Measurements from ENCODE around the gene TMEM181. TPM values are rescaled to one million over a fixed set of nuclear protein-coding genes. Genes with fewer than 3 reads are reported as not detected.

The TMEM181 gene
- polyA plus RNA-seq, 2 of the 4 experiments (the other 2 are of a cell fraction), result 11.6 to 21.1 TPM

GRCh38 chr6:158565482-158566040 is 5.7 kb downstream of the TMEM181 start:
- TF ChIP-seq CBX2 (IDR thresholded peaks at IDR 0.05; ENCODE audit: borderline replicate concordance, low read depth) (no peak), FOSL2 (IDR thresholded peaks at IDR 0.05) (no peak), FOSL2 (CRISPR knock-in tag; IDR thresholded peaks at IDR 0.05) (no peak)
- H3K4me1 ChIP-seq, result peaks cover 13% of the 10 kb centered on the region; the same call in 2 of the 3 replicates
- no peak for FAIRE-seq
- POLR2A ChIA-PET, result no interaction called here
- DNase-seq (ENCODE audit: low read depth in 1 of 2, low spot score in 1 of 2), result no peak
- WGBS (ENCODE audit: missing lambda C conversion rate), result 89% methylated on average over 14 of the region's 14 CpGs
- H3K4me3 ChIP-seq, result no peak overlapping the region
- CTCF ChIA-PET, result interaction anchor here (1.0 kb wide), 1 partner anchor 345 kb away, joined by 3 read pairs; no protein-coding TSS in a partner anchor
- peak in 1 of 2 experiments; percentile 49; a peak in 1 of 6 replicates for ATAC-seq
- H3K4me2 ChIP-seq, result no peak overlapping the region
- no peaks in the 10 kb centered on the region for H3K9me3 ChIP-seq
- H3K27ac ChIP-seq, result no peak overlapping the region

GRCh38 chr6:158566207-158566818 is 6.4 kb downstream of the TMEM181 start:
- Histone ChIP-seq H3K4me3 (no peak overlapping the region), H3K9me3 (no peaks in the 10 kb centered on the region), H3K4me2 (no peak overlapping the region), H3K4me1 (peaks cover 9% of the 10 kb centered on the region; the same call in 2 of the 3 replicates), H3K27ac (no peak overlapping the region)
- FAIRE-seq, result no peak
- WGBS (ENCODE audit: missing lambda C conversion rate), result 90% methylated on average over 9 of the region's 9 CpGs
- ChIA-PET CTCF (no interaction called here), POLR2A (no interaction called here)
- no peak for DNase-seq (ENCODE audit: low read depth in 1 of 2, low spot score in 1 of 2)
- ATAC-seq, result no peak
- TF ChIP-seq ESRRA (IDR thresholded peaks at IDR 0.05; ENCODE audit: borderline replicate concordance, low read length), result no peak
- no peak for TF ChIP-seq TFCP2L1 (CRISPR knock-in tag; IDR thresholded peaks at IDR 0.05)

- Histone ChIP-seq H3K4me1 (peaks cover under 1% of the 10 kb centered on the region; the same call in 1 of the 3 replicates), H3K4me3 (no peak overlapping the region), H3K27ac (no peak overlapping the region), H3K4me2 (no peak overlapping the region), H3K9me3 (no peaks in the 10 kb centered on the region)
- ChIA-PET CTCF (interaction anchor here (0.5 to 0.7 kb wide), 2 partner anchors 24 to 653 kb away, joined by 3 read pairs; no protein-coding TSS in a partner anchor), POLR2A (no interaction called here)
- DNase-seq (ENCODE audit: low read depth in 1 of 2, low spot score in 1 of 2), result no peak
- TF ChIP-seq CBX8 (IDR thresholded peaks at IDR 0.05) (no peak), FOSB (CRISPR knock-in tag; IDR thresholded peaks at IDR 0.05) (no peak), POLR2AphosphoS2 (conservative IDR thresholded peaks at IDR 0.05; ENCODE audit: low read length) (no peak), NPAS2 (CRISPR knock-in tag; IDR thresholded peaks at IDR 0.05; ENCODE audit: borderline replicate concordance) (no peak), JUNB (IDR thresholded peaks at IDR 0.05) (no peak), CTCF (IDR thresholded peaks at IDR 0.05) (no peak), EHMT2 (IDR thresholded peaks at IDR 0.05; ENCODE audit: low read depth) (no peak), HOXB5 (CRISPR knock-in tag; IDR thresholded peaks at IDR 0.05) (no peak), HMGXB4 (CRISPR knock-in tag; IDR thresholded peaks at IDR 0.05; ENCODE audit: borderline replicate concordance) (no peak), HEYL (CRISPR knock-in tag; IDR thresholded peaks at IDR 0.05) (no peak), HDAC2 (IDR thresholded peaks at IDR 0.05) (no peak), CHD2 (IDR thresholded peaks at IDR 0.05; ENCODE audit: low read length, partially characterized antibody) (no peak), CBX2 (IDR thresholded peaks at IDR 0.05; ENCODE audit: borderline replicate concordance, low read depth) (no peak), E2F6 (IDR thresholded peaks at IDR 0.05; ENCODE audit: borderline replicate concordance, low read depth) (no peak)
- ATAC-seq, result no peak
- no peak for FAIRE-seq
- 93% methylated on average over 10 of the region's 10 CpGs for WGBS (ENCODE audit: missing lambda C conversion rate)
Measured at GRCh38 chr6:158567152-158567551, 7.3 kb downstream of the TMEM181 start.
